Measurements from ENCODE around the gene TBCK.

DNA sequence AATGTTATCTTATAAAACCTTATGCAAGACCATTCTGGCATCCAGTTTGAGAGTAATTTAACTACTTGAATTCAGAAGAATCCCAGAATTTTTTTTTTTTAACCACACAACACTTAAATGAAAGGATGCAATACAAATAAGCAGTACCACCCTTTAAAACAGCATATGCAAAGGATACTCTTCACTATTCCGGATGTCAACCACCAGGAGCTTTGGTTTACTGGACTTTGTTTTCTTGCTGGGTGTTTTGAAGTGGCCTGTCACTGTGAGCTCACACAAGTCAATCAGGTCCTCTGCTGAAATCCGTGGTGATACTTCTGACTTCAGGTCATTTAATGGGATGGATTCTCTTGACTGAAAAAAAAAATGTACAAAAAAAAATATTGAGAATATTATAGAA is 200.0 kb downstream of the TBCK start:
- TF ChIP-seq, protein P1, sequence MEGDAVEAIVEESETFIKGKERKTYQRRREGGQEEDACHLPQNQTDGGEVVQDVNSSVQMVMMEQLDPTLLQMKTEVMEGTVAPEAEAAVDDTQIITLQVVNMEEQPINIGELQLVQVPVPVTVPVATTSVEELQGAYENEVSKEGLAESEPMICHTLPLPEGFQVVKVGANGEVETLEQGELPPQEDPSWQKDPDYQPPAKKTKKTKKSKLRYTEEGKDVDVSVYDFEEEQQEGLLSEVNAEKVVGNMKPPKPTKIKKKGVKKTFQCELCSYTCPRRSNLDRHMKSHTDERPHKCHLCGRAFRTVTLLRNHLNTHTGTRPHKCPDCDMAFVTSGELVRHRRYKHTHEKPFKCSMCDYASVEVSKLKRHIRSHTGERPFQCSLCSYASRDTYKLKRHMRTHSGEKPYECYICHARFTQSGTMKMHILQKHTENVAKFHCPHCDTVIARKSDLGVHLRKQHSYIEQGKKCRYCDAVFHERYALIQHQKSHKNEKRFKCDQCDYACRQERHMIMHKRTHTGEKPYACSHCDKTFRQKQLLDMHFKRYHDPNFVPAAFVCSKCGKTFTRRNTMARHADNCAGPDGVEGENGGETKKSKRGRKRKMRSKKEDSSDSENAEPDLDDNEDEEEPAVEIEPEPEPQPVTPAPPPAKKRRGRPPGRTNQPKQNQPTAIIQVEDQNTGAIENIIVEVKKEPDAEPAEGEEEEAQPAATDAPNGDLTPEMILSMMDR (conservative IDR thresholded peaks at IDR 0.05; ENCODE audit: low read depth, low read length): no peak
- TF ChIP-seq EZH2 (IDR thresholded peaks at IDR 0.05; ENCODE audit: low read length, unreplicated experiment): no peak

Measured in PC-3 (cell line).